HepG2 (cell line): ENCODE measurements around the gene PLCB1. TPM values are rescaled to one million over a fixed set of nuclear protein-coding genes. Genes with fewer than 3 reads are reported as not detected.

Source experiments
- ATAC-seq: fragments of 200-7000 bp; cut with Tn5 transposase; 3 replicates; pipeline ENCODE4 v1.9.1; 2020; ENCODE audit warnings: mild to moderate bottlenecking, moderate library complexity
- BruUV-seq: library from RNA; stranded (reverse); fragments of 400-500 nt; replicated peaks from 2 replicates; lab custom pipeline; 2021; lab: Mats Ljungman, UMichigan
- CTCF ChIA-PET: fragments of 300-600 bp; formaldehyde crosslinking; extraction: SDS; loops from one replicate; lab custom pipeline; 2021; ENCODE audit warnings: low total read pairs, inconsistent platforms, low intra/inter-chr PET ratio; lab: Yijun Ruan, JAX
- POLR2A ChIA-PET: fragments of 350-600 bp; sonication (Branson Sonifier 250); formaldehyde crosslinking; loops from one replicate; lab custom pipeline; 2020; ENCODE audit warnings: antibody characterized with exemption, inconsistent platforms; lab: Yijun Ruan, JAX
- DNase-seq: peaks from one replicate; pipeline ENCODE4 v3.0.0-alpha.2; 2015; ENCODE audit warnings: low spot score
- FAIRE-seq: peaks from 3 replicates; lab custom pipeline; 2011; peaks lifted over from hg19 to GRCh38; lab: Jason Lieb, UNC
- H2AFZ ChIP-seq: one replicate; pipeline ENCODE4 v1.6.1; 2011; ENCODE audit warnings: low read length, inconsistent platforms
- H3K27ac ChIP-seq: fragments of 300-600 bp; 3 replicates; pipeline ENCODE4 v1.8.0; 2011; ENCODE audit warnings: mixed run types, mild to moderate bottlenecking, mixed read lengths, low read length, inconsistent platforms; ENCODE audit not compliant: insufficient read depth; ENCODE audit errors: extremely low read length
- H3K27me3 ChIP-seq, 2 experiments: fragments of 200-600 bp in 1 of 2; 2 replicates in 1 of 2; 3 replicates in 1 of 2; pipeline versions ENCODE4 v1.6.0 to v1.8.0; 2011; ENCODE audit warnings: low read length in 2 of 2, mild to moderate bottlenecking in 2 of 2, moderate library complexity in 2 of 2, inconsistent platforms in 1 of 2; ENCODE audit not compliant: insufficient read depth in 2 of 2, control insufficient read depth in 1 of 2
- H3K36me3 ChIP-seq, 2 experiments: fragments of 200-600 bp in 1 of 2; replicated peaks in 1 of 2; 2 replicates in 1 of 2; 3 replicates in 1 of 2; pipeline versions ENCODE4 v1.5.1 to v1.8.0; 2011; ENCODE audit warnings: low read length in 2 of 2, inconsistent platforms in 1 of 2; ENCODE audit not compliant: insufficient read depth in 2 of 2, control insufficient read depth in 1 of 2
- H3K4me1 ChIP-seq: 2 replicates; pipeline ENCODE4 v1.5.1; 2012; ENCODE audit warnings: low read length, inconsistent platforms; ENCODE audit not compliant: insufficient read depth
- H3K4me2 ChIP-seq: 2 replicates; pipeline ENCODE4 v1.6.0; 2011; ENCODE audit warnings: low read depth, low read length, inconsistent platforms
- H3K4me3 ChIP-seq, 3 experiments: fragments of 200-600 bp in 1 of 3; sonication (generic), shearing (Covaris generic) in 1 of 3; replicated peaks in 1 of 3; 2 replicates each; pipeline ENCODE4 v1.5.1; 2011 to 2016; ENCODE audit warnings: low read length in 3 of 3, inconsistent platforms in 2 of 3, low read depth in 2 of 3, mild to moderate bottlenecking in 2 of 3, control low read depth in 1 of 3, mixed read lengths in 1 of 3; ENCODE audit not compliant: insufficient read depth in 1 of 3
- H3K79me2 ChIP-seq: one replicate; pipeline ENCODE4 v1.6.1; 2011; ENCODE audit warnings: low read length, inconsistent platforms; ENCODE audit not compliant: insufficient read depth
- H3K9ac ChIP-seq: 2 replicates; pipeline ENCODE4 v1.6.0; 2011; ENCODE audit warnings: mild to moderate bottlenecking, low read depth, low read length, inconsistent platforms; ENCODE audit not compliant: insufficient read depth
- H3K9me3 ChIP-seq: 2 replicates; pipeline ENCODE4 v1.5.1; 2012; ENCODE audit warnings: mild to moderate bottlenecking, low read length
- H4K20me1 ChIP-seq: 2 replicates; pipeline ENCODE4 v1.6.0; 2011; ENCODE audit warnings: inconsistent platforms, mild to moderate bottlenecking, low read length, moderate library complexity; ENCODE audit not compliant: insufficient read depth
- CEBPB ChIP-seq: IDR thresholded peaks from 2 replicates; pipeline ENCODE4 v1.6.1; 2011; ENCODE audit warnings: low read depth, low read length, improper control_type of control experiment, borderline replicate concordance
- HNRNPUL1 ChIP-seq: fragments of 200-400 bp; formaldehyde crosslinking; IDR thresholded peaks from 2 replicates; pipeline ENCODE4 v1.6.1; 2017; ENCODE audit warnings: low read depth, mild to moderate bottlenecking, low read length, moderate library complexity
- HOXA9 ChIP-seq: sonication (generic); formaldehyde crosslinking; IDR thresholded peaks from 2 replicates; pipeline ENCODE4 v1.8.1; 2022; ENCODE audit warnings: missing genetic modification reagents, mild to moderate bottlenecking, moderate library complexity, borderline replicate concordance
- KDM3A ChIP-seq: IDR thresholded peaks from 2 replicates; pipeline ENCODE4 v1.6.1; 2018; ENCODE audit warnings: low read depth, missing compliant biosample characterization
- MLX ChIP-seq: IDR thresholded peaks from 2 replicates; pipeline ENCODE4 v1.6.1; 2016
- NKX3-1 ChIP-seq: sonication (generic); formaldehyde crosslinking; IDR thresholded peaks from 2 replicates; pipeline ENCODE4 v1.5.0; 2020; ENCODE audit warnings: missing genetic modification reagents
- PHF21A ChIP-seq: sonication (generic); formaldehyde crosslinking; IDR thresholded peaks from 2 replicates; pipeline ENCODE4 v1.5.0; 2020; ENCODE audit warnings: mild to moderate bottlenecking, missing genetic modification reagents
- POLR2AphosphoS2 ChIP-seq: IDR thresholded peaks from 2 replicates; pipeline ENCODE4 v1.6.1; 2011; ENCODE audit warnings: low read depth, low read length, improper control_type of control experiment
- REST ChIP-seq, 2 experiments: IDR thresholded peaks; 2 replicates each; pipeline ENCODE4 v1.6.1; 2011 to 2012; ENCODE audit warnings: low read length in 2 of 2, borderline replicate concordance in 1 of 2, low read depth in 1 of 2, mild to moderate bottlenecking in 1 of 2, moderate library complexity in 1 of 2
- SKI ChIP-seq: fragments of 450-650 bp; IDR thresholded peaks from one replicate; pipeline ENCODE4 v1.6.1; 2018; ENCODE audit warnings: mild to moderate bottlenecking; ENCODE audit not compliant: partially characterized antibody
- WIZ ChIP-seq: sonication (generic); formaldehyde crosslinking; IDR thresholded peaks from 2 replicates; pipeline ENCODE4 v1.5.1; 2020; ENCODE audit warnings: mild to moderate bottlenecking, missing genetic modification reagents
- ZNF12 ChIP-seq: sonication (generic); formaldehyde crosslinking; IDR thresholded peaks from 2 replicates; pipeline ENCODE4 v1.5.0; 2020; ENCODE audit warnings: missing genetic modification reagents
- ZNF367 ChIP-seq: sonication (generic); formaldehyde crosslinking; IDR thresholded peaks from 2 replicates; pipeline ENCODE4 v1.4.0; 2020; ENCODE audit warnings: missing genetic modification reagents, borderline replicate concordance
- ZNF431 ChIP-seq: sonication (generic); formaldehyde crosslinking; IDR thresholded peaks from 2 replicates; pipeline ENCODE4 v1.9.0; 2022; ENCODE audit warnings: missing genetic modification reagents, low read depth, mild to moderate bottlenecking, borderline replicate concordance
- ZNF746 ChIP-seq: sonication (generic); formaldehyde crosslinking; IDR thresholded peaks from 2 replicates; pipeline ENCODE4 v1.8.0; 2022; ENCODE audit warnings: mild to moderate bottlenecking, missing genetic modification reagents
- ZNF772 ChIP-seq: sonication (generic); formaldehyde crosslinking; IDR thresholded peaks from 2 replicates; pipeline ENCODE4 v1.5.0; 2020; ENCODE audit warnings: mild to moderate bottlenecking, missing genetic modification reagents
- WGBS: methylation state at CpG from one replicate; pipeline ENCODE4 v1.1.6; 2017; ENCODE audit warnings: low lambda C conversion rate; 5-methylcytosine and 5-hydroxymethylcytosine counted together
- in situ Hi-C: cut with HindIII; loops from 2 replicates; pipeline ENCODE4 v1.10.0; 2017; ENCODE audit warnings: low pct_unique_long_range_greater_than_20kb; ENCODE audit not compliant: extremely low pct_ligation_motif_present
- intact Hi-C: fragments of 100-400 bp; cut with micrococcal nuclease; formaldehyde crosslinking; loops from one replicate; pipeline ENCODE4 v1.10.0; 2022; ENCODE audit not compliant: unreplicated experiment
- polyA plus RNA-seq, 8 experiments: library from polyadenylated mRNA; depleted of rRNA in 3 of 8; stranded (reverse) in 7 of 8; unstranded in 1 of 8; fragments of >200 nt; fragmentation: Illumina TruSeq in 4 of 8; extraction: Trizol in 4 of 8; gene quantifications; 2 replicates each; pipeline versions ENCODE4 v1.2.1 to v1.2.3, GENCODE V29; 2011 to 2016; ENCODE audit warnings: low read depth in 4 of 8, missing spikeins in 1 of 8, mixed read lengths in 1 of 8; ENCODE audit not compliant: insufficient read depth in 1 of 8
- total RNA-seq, 5 experiments: library from RNA; depleted of rRNA; stranded (reverse); fragments of >200 nt; fragmentation: Illumina TruSeq; extraction: Trizol; gene quantifications; 2 replicates each; pipeline ENCODE4 v1.2.3, GENCODE V29; 2016; ENCODE audit warnings: low read depth in 1 of 5
- TF ChIP-seq, protein P1 (sequence below): sonication (generic); formaldehyde crosslinking; IDR thresholded peaks from 2 replicates; pipeline ENCODE4 v1.4.0; 2020; ENCODE audit warnings: missing genetic modification reagents

PLCB1 gene
- total and polyA plus RNA-seq, 2 of the 13 experiments (the other 11 are each of a cell fraction or from before 2014, with no cell fraction given) = 42.4 to 55.9 TPM

DNA sequence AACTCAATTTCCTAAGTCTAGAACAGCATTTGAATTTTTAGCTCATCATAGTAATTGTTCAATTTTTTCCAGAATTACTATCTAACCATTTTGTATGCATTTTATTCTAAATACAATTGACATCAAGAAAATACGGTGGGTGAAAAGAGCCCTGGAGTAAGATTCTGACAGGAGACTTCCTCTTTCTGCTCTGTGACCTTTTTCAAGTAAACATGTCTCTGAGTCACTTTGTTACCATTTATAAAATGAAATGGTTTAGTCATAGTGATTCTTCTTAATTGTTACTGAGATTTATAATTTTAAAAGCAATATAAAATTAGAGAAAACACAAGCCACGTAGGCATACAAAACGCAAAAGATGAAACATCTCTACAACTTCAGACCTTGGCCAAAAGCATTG, 80.2 kb downstream of the PLCB1 start (continued):
- TF ChIP-seq ZNF431 (CRISPR knock-in tag) = no peak
- TF ChIP-seq HOXA9 (CRISPR knock-in tag) = no peak
- TF ChIP-seq POLR2AphosphoS2 = no peak
- TF ChIP-seq WIZ (CRISPR knock-in tag) = no peak
- TF ChIP-seq ZNF12 (CRISPR knock-in tag) = no peak
- no peak for TF ChIP-seq ZNF746 (CRISPR knock-in tag)
- no peak for TF ChIP-seq CEBPB
- no peak for TF ChIP-seq KDM3A (CRISPR knock-in tag)

GRCh38 chr20:8213270-8213669, 81.2 kb downstream of the PLCB1 start:
- in situ Hi-C loops = no loop called here
- Histone ChIP-seq H3K36me3 (no peaks in the 10 kb centered on the region; a peak in 1 of 5 replicates), H3K79me2 (peaks cover 19% of the 10 kb centered on the region), H3K9ac (no peak overlapping the region), H3K4me3 (no peak overlapping the region), H3K27me3 (no peaks in the 10 kb centered on the region), H3K4me1 (peaks cover 47% of the 10 kb centered on the region), H3K27ac (no peak overlapping the region), H3K9me3 (no peaks in the 10 kb centered on the region)
- ChIA-PET POLR2A (no interaction called here), CTCF (no interaction called here)
- DNase-seq = no peak
- no peak for FAIRE-seq
- BruUV-seq = no TSS peak
- intact Hi-C loops = no loop called here
- TF ChIP-seq PHF21A (CRISPR knock-in tag) (no peak), ZNF772 (CRISPR knock-in tag) (no peak), ZNF367 (CRISPR knock-in tag) (no peak), MLX (CRISPR knock-in tag) (no peak), REST (IDR thresholded peaks at IDR 0.05; ENCODE audit: borderline replicate concordance in 1 of 2, low read depth in 1 of 2, low read length in 2 of 2) (no peak), SKI (no peak), NKX3-1 (CRISPR knock-in tag) (no peak), HNRNPUL1 (no peak)
- TF ChIP-seq, protein P1, sequence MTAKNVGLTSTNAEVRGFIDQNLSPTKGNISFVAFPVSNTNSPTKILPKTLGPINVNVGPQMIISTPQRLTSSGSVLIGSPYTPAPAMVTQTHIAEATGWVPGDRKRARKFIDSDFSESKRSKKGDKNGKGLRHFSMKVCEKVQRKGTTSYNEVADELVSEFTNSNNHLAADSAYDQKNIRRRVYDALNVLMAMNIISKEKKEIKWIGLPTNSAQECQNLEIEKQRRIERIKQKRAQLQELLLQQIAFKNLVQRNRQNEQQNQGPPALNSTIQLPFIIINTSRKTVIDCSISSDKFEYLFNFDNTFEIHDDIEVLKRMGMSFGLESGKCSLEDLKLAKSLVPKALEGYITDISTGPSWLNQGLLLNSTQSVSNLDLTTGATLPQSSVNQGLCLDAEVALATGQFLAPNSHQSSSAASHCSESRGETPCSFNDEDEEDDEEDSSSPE = no peak
- TF ChIP-seq, all 625 proteins: peak for 0
- no peak overlapping the region for H3K4me2 ChIP-seq
- H2AFZ ChIP-seq = no peak overlapping the region
- H4K20me1 ChIP-seq = no peaks in the 10 kb centered on the region
- ATAC-seq = no peak
- WGBS = 98% methylated on average over 1 of the region's 1 CpG
